Measurements from ENCODE around the gene ZCWPW1. TPM values are rescaled to one million over a fixed set of nuclear protein-coding genes. Genes with fewer than 3 reads are reported as not detected.
"Not testable (repeated sequence)": the region's sequence is repeated elsewhere in the genome, so short reads cannot be mapped to it uniquely, and the experiment has no call there.

Gene ZCWPW1
- total and polyA plus RNA-seq, 2 donors (not counting 1 experiment from before 2014, with no cell fraction given): 11.3 to 28.0 TPM

GRCh38 chr7:100452513-100452912 lies 24.0 kb upstream of the ZCWPW1 start:
- H3K27me3 ChIP-seq (replicated peaks in 1 of 4; ENCODE audit: control extremely low read depth in 1 of 4, control insufficient read depth in 3 of 4, insufficient read depth in 4 of 4, low read length in 3 of 4): no peaks in the 10 kb centered on the region
- H3K4me2 ChIP-seq (replicated peaks; ENCODE audit: low read depth, low read length, poor library complexity, severe bottlenecking): no peak overlapping the region
- Mint-ChIP-seq H3K27ac (no peak overlapping the region), H3K4me3 (no peak overlapping the region), H3K9me3 (ENCODE audit: insufficient read depth) (no peaks in the 10 kb centered on the region), H3K4me1 (peaks cover 11% of the 10 kb centered on the region), H3K27me3 (no peaks in the 10 kb centered on the region)
- ATAC-seq (ENCODE audit: low read depth) (no peak), DNase-seq (no peak)
- 100% methylated on average over 2 of the region's 3 CpGs for WGBS (ENCODE audit: insufficient coverage)
- H3K9me3 ChIP-seq (ENCODE audit: control extremely low read depth in 1 of 3, control insufficient read depth in 2 of 3, insufficient read depth in 1 of 3, low read length in 2 of 3): no peaks in the 10 kb centered on the region
- no peak overlapping the region for H3K27ac ChIP-seq (ENCODE audit: low read length in 2 of 2)
- intact Hi-C loops (cut with micrococcal nuclease): no loop called here
- H3K79me2 ChIP-seq (ENCODE audit: control insufficient read depth, insufficient read depth, low read length): no peaks in the 10 kb centered on the region
- peaks cover 3 to 9% of the 10 kb centered on the region in 2 donors for H3K4me1 ChIP-seq (ENCODE audit: control insufficient read depth in 2 of 2, insufficient read depth in 2 of 2, low read length in 2 of 2)
- CTCF ChIA-PET: interaction anchor here (1.1 to 3.7 kb wide), 3 partner anchors 14 to 107 kb away, joined by 3 to 16 read pairs (median 4); no protein-coding TSS in a partner anchor
- no peak for TF ChIP-seq CTCF (IDR thresholded peaks at IDR 0.05)
- TF ChIP-seq EZH2 (IDR thresholded peaks at IDR 0.05; ENCODE audit: borderline replicate concordance, insufficient read depth, low read depth, low read length, poor library complexity, severe bottlenecking): no peak
- H3K4me3 ChIP-seq (ENCODE audit: control extremely low read depth in 1 of 5, extremely low read depth in 1 of 5, insufficient read depth in 1 of 5, low read depth in 2 of 5, low read length in 4 of 5): no peak overlapping the region
- POLR2A ChIA-PET: no interaction called here
- no peak overlapping the region for H2AFZ ChIP-seq (ENCODE audit: insufficient read depth, low read depth, low read length, poor library complexity, severe bottlenecking)
- H3K36me3 ChIP-seq (replicated peaks in 1 of 2; ENCODE audit: control extremely low read depth in 1 of 2, control insufficient read depth in 1 of 2, extremely low read depth in 1 of 2, insufficient read depth in 2 of 2, low read length in 1 of 2): no peaks in the 10 kb centered on the region
- H4K20me1 ChIP-seq (ENCODE audit: control insufficient read depth, insufficient read depth, low read length, poor library complexity, severe bottlenecking): no peaks in the 10 kb centered on the region
- H3K9ac ChIP-seq (ENCODE audit: low read length): no peak overlapping the region

GRCh38 chr7:100449190-100449795 lies 20.8 kb upstream of the ZCWPW1 start:
- Histone ChIP-seq H2AFZ (ENCODE audit: insufficient read depth, low read depth, low read length, poor library complexity, severe bottlenecking) (no peak overlapping the region), H3K4me1 (ENCODE audit: control insufficient read depth in 2 of 2, insufficient read depth in 2 of 2, low read length in 2 of 2) (peaks cover 17 to 30% of the 10 kb centered on the region in 2 donors), H3K9me3 (ENCODE audit: control extremely low read depth in 1 of 3, control insufficient read depth in 2 of 3, insufficient read depth in 1 of 3, low read length in 2 of 3) (no peaks in the 10 kb centered on the region), H3K27ac (ENCODE audit: low read length in 2 of 2) (no peak overlapping the region), H3K9ac (ENCODE audit: low read length) (no peak overlapping the region), H3K36me3 (replicated peaks in 1 of 2; ENCODE audit: control extremely low read depth in 1 of 2, control insufficient read depth in 1 of 2, extremely low read depth in 1 of 2, insufficient read depth in 2 of 2, low read length in 1 of 2) (no peaks in the 10 kb centered on the region), H3K27me3 (replicated peaks in 1 of 4; ENCODE audit: control extremely low read depth in 1 of 4, control insufficient read depth in 3 of 4, insufficient read depth in 4 of 4, low read length in 3 of 4) (no peaks in the 10 kb centered on the region), H3K4me3 (ENCODE audit: control extremely low read depth in 1 of 5, extremely low read depth in 1 of 5, insufficient read depth in 1 of 5, low read depth in 2 of 5, low read length in 4 of 5) (no peak overlapping the region), H4K20me1 (ENCODE audit: control insufficient read depth, insufficient read depth, low read length, poor library complexity, severe bottlenecking) (no peaks in the 10 kb centered on the region), H3K4me2 (replicated peaks; ENCODE audit: low read depth, low read length, poor library complexity, severe bottlenecking) (no peak overlapping the region), H3K79me2 (ENCODE audit: control insufficient read depth, insufficient read depth, low read length) (no peaks in the 10 kb centered on the region)
- Mint-ChIP-seq H3K27me3 (no peaks in the 10 kb centered on the region), H3K9me3 (ENCODE audit: insufficient read depth) (no peaks in the 10 kb centered on the region), H3K27ac (no peak overlapping the region), H3K4me1 (peaks cover 19% of the 10 kb centered on the region), H3K4me3 (no peak overlapping the region)
- no peak for ATAC-seq (ENCODE audit: low read depth)
- POLR2A ChIA-PET: interaction anchor here (0.7 to 2.3 kb wide), 5 partner anchors 11 to 41 kb away, joined by 3 to 11 read pairs (median 7); partner anchors contain the start of genes PPP1R35 and ZCWPW1
- CTCF ChIA-PET: interaction anchor here (0.7 to 2.5 kb wide), 9 partner anchors 11 to 317 kb away, joined by 3 to 13 read pairs (median 6); partner anchors contain the start of genes PILRB, POP7 and PPP1R35
- no peak for DNase-seq
- no peak for TF ChIP-seq EZH2 (IDR thresholded peaks at IDR 0.05; ENCODE audit: borderline replicate concordance, insufficient read depth, low read depth, low read length, poor library complexity, severe bottlenecking)
- no peak for TF ChIP-seq CTCF (IDR thresholded peaks at IDR 0.05)
- intact Hi-C loops (cut with micrococcal nuclease): no loop called here
- WGBS (ENCODE audit: insufficient coverage): 91% methylated on average over 8 of the region's 13 CpGs

GRCh38 chr7:100447363-100447762 lies 18.9 kb upstream of the ZCWPW1 start:
- ATAC-seq (ENCODE audit: low read depth); DNase-seq; H3K4me3 Mint-ChIP-seq; H4K20me1 ChIP-seq (ENCODE audit: control insufficient read depth, insufficient read depth, low read length, poor library complexity, severe bottlenecking); H3K36me3 ChIP-seq (replicated peaks in 1 of 2; ENCODE audit: control extremely low read depth in 1 of 2, control insufficient read depth in 1 of 2, extremely low read depth in 1 of 2, insufficient read depth in 2 of 2, low read length in 1 of 2); H3K9me3 ChIP-seq (ENCODE audit: control extremely low read depth in 1 of 3, control insufficient read depth in 2 of 3, insufficient read depth in 1 of 3, low read length in 2 of 3); H2AFZ ChIP-seq (ENCODE audit: insufficient read depth, low read depth, low read length, poor library complexity, severe bottlenecking); H3K27ac ChIP-seq (ENCODE audit: low read length in 2 of 2); H3K4me2 ChIP-seq (replicated peaks; ENCODE audit: low read depth, low read length, poor library complexity, severe bottlenecking); H3K4me3 ChIP-seq (ENCODE audit: control extremely low read depth in 1 of 5, extremely low read depth in 1 of 5, insufficient read depth in 1 of 5, low read depth in 2 of 5, low read length in 4 of 5); H3K27ac Mint-ChIP-seq; H3K27me3 ChIP-seq (replicated peaks in 1 of 4; ENCODE audit: control extremely low read depth in 1 of 4, control insufficient read depth in 3 of 4, insufficient read depth in 4 of 4, low read length in 3 of 4); H3K27me3 Mint-ChIP-seq; H3K79me2 ChIP-seq (ENCODE audit: control insufficient read depth, insufficient read depth, low read length); H3K9me3 Mint-ChIP-seq (ENCODE audit: insufficient read depth); H3K9ac ChIP-seq (ENCODE audit: low read length); intact Hi-C loops (cut with micrococcal nuclease): not testable (repeated sequence)
- WGBS (ENCODE audit: insufficient coverage): 100% methylated on average over 2 of the region's 8 CpGs
- CTCF ChIA-PET: interaction anchor here (1.1 to 4.7 kb wide), 2 partner anchors 40 to 225 kb away, joined by 3 to 26 read pairs; no protein-coding TSS in a partner anchor
- peaks cover 18 to 31% of the 10 kb centered on the region in 2 donors for H3K4me1 ChIP-seq (ENCODE audit: control insufficient read depth in 2 of 2, insufficient read depth in 2 of 2, low read length in 2 of 2)
- POLR2A ChIA-PET: interaction anchor here (0.7 to 1.5 kb wide), 4 partner anchors 10 to 19 kb away, joined by 3 to 13 read pairs (median 6); partner anchors contain the start of genes PPP1R35 and ZCWPW1
- H3K4me1 Mint-ChIP-seq: peaks cover 22% of the 10 kb centered on the region

Measured in B cell (primary cell).